Stomach (tissue), 4 donors: ENCODE data around the gene PKD2L1.

Experiments
- POLR2A ChIP-seq, 4 donors: fragments of 450-650 bp; IDR thresholded peaks; one replicate each; pipeline ENCODE4 v1.6.1; 2016; ENCODE audit warnings: antibody characterized with exemption in 4 of 4, control low read depth in 2 of 4, mild to moderate bottlenecking in 1 of 4, moderate library complexity in 1 of 4
- TF ChIP-seq, protein P1 (sequence below), 7 experiments: fragments of 450-650 bp in 4 of 7; fragments of 200-600 bp in 3 of 7; sonication (generic) in 3 of 7; IDR thresholded peaks; one replicate each; pipeline ENCODE4 v1.5.1; 2016 to 2019; ENCODE audit warnings: antibody characterized with exemption in 7 of 7, control low read depth in 2 of 7, mild to moderate bottlenecking in 1 of 7

DNA sequence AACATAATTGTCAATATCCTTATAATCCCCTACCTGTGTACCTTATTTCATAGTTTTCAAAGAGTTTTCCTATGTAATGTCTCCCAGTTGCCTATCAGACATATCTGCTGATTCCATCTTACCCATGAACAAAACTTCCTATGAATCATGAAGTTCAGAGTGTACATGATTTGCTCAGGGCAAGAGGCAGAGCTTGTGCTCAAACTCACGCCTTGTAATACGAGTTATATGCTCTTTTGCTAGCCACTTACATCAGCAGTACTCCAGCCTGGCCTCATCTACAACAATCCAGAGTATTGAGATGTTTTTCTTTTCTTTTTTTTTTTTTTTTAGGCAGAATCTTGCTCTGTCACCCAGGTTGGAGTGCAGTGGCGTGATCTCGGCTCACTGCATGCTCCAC lies 11.8 kb downstream of the PKD2L1 start:
- no peak for TF ChIP-seq POLR2A (IDR thresholded peaks at IDR 0.05)
- TF ChIP-seq, protein P1, sequence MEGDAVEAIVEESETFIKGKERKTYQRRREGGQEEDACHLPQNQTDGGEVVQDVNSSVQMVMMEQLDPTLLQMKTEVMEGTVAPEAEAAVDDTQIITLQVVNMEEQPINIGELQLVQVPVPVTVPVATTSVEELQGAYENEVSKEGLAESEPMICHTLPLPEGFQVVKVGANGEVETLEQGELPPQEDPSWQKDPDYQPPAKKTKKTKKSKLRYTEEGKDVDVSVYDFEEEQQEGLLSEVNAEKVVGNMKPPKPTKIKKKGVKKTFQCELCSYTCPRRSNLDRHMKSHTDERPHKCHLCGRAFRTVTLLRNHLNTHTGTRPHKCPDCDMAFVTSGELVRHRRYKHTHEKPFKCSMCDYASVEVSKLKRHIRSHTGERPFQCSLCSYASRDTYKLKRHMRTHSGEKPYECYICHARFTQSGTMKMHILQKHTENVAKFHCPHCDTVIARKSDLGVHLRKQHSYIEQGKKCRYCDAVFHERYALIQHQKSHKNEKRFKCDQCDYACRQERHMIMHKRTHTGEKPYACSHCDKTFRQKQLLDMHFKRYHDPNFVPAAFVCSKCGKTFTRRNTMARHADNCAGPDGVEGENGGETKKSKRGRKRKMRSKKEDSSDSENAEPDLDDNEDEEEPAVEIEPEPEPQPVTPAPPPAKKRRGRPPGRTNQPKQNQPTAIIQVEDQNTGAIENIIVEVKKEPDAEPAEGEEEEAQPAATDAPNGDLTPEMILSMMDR (IDR thresholded peaks at IDR 0.05), result no peak
